Thyroid gland (tissue), 4 donors: Measurements from ENCODE around the gene DENND1B. TPM values are rescaled to one million over a fixed set of nuclear protein-coding genes. Genes with fewer than 3 reads are reported as not detected.

Source experiments
- DNase-seq, 2 donors: peaks; one replicate each; pipeline ENCODE4 v3.0.0-alpha.2; 2019
- H3K27ac ChIP-seq, 3 donors: fragments of 200-600 bp; sonication (generic); 1 replicate in 2 of 3; 2 replicates in 1 of 3; pipeline ENCODE4 v1.5.1; 2016 to 2019; ENCODE audit warnings: mild to moderate bottlenecking in 1 of 3, moderate library complexity in 1 of 3
- H3K27me3 ChIP-seq: fragments of 200-600 bp; sonication (generic); one replicate; pipeline ENCODE4 v1.5.1; 2019
- H3K36me3 ChIP-seq, 2 donors: fragments of 200-600 bp; sonication (generic); one replicate each; pipeline ENCODE4 v1.5.1; 2016 to 2019
- H3K4me1 ChIP-seq, 2 donors: fragments of 200-600 bp; sonication (generic); one replicate each; pipeline ENCODE4 v1.5.1; 2017 to 2019
- H3K4me3 ChIP-seq, 3 donors: fragments of 200-600 bp; sonication (generic); replicated peaks in 1 of 3; 1 replicate in 2 of 3; 2 replicates in 1 of 3; pipeline ENCODE4 v1.5.1; 2016; ENCODE audit warnings: mild to moderate bottlenecking in 1 of 3
- H3K9me3 ChIP-seq: fragments of 200-600 bp; sonication (generic); one replicate; pipeline ENCODE4 v1.5.1; 2017
- POLR2A ChIP-seq, 2 donors: fragments of 450-650 bp; IDR thresholded peaks; one replicate each; pipeline ENCODE4 v1.6.1; 2017; ENCODE audit warnings: antibody characterized with exemption in 2 of 2, mild to moderate bottlenecking in 2 of 2, moderate library complexity in 1 of 2
- WGBS, 2 donors: methylation state at CpG; one replicate each; pipeline ENCODE4 v1.1.5; 2017; 5-methylcytosine and 5-hydroxymethylcytosine counted together
- intact Hi-C: fragments of 100-400 bp; cut with DNase I; formaldehyde crosslinking; loops from one replicate; pipeline ENCODE4 v1.15.1; 2023
- total RNA-seq, 4 donors: library from RNA; depleted of rRNA; stranded (reverse); fragments of >200 nt; gene quantifications; one replicate each; pipeline ENCODE4 v1.2.3, GENCODE V29; 2016
- TF ChIP-seq, protein P1 (sequence below), 6 experiments: fragments of 200-600 bp in 3 of 6; fragments of 450-650 bp in 3 of 6; sonication (generic) in 3 of 6; IDR thresholded peaks; one replicate each; pipeline ENCODE4 v1.5.1; 2016 to 2019; ENCODE audit warnings: antibody characterized with exemption in 6 of 6, mild to moderate bottlenecking in 2 of 6, inconsistent platforms in 1 of 6, moderate library complexity in 1 of 6

Gene DENND1B
- total RNA-seq, 4 donors from 2014 or later, result 17.5 to 32.3 (median 27.8) TPM

- WGBS, 2 donors, result 97 to 98% methylated on average over 3 of the region's 3 CpGs
- intact Hi-C loops, result no loop called here
- no peak overlapping the region for H3K27ac ChIP-seq
Observed at GRCh38 chr1:197731449-197731848, 43.8 kb downstream of the DENND1B start.

GRCh38 chr1:197725976-197726375, 49.3 kb downstream of the DENND1B start:
- no peak overlapping the region for H3K4me3 ChIP-seq
- no peaks in the 10 kb centered on the region for H3K9me3 ChIP-seq
- no peak for DNase-seq
- 97 to 98% methylated on average over 3 of the region's 3 CpGs for WGBS, 2 donors
- TF ChIP-seq POLR2A (IDR thresholded peaks at IDR 0.05), result no peak
- TF ChIP-seq, protein P1, sequence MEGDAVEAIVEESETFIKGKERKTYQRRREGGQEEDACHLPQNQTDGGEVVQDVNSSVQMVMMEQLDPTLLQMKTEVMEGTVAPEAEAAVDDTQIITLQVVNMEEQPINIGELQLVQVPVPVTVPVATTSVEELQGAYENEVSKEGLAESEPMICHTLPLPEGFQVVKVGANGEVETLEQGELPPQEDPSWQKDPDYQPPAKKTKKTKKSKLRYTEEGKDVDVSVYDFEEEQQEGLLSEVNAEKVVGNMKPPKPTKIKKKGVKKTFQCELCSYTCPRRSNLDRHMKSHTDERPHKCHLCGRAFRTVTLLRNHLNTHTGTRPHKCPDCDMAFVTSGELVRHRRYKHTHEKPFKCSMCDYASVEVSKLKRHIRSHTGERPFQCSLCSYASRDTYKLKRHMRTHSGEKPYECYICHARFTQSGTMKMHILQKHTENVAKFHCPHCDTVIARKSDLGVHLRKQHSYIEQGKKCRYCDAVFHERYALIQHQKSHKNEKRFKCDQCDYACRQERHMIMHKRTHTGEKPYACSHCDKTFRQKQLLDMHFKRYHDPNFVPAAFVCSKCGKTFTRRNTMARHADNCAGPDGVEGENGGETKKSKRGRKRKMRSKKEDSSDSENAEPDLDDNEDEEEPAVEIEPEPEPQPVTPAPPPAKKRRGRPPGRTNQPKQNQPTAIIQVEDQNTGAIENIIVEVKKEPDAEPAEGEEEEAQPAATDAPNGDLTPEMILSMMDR (IDR thresholded peaks at IDR 0.05), result no peak
- H3K27me3 ChIP-seq, result no peaks in the 10 kb centered on the region
- intact Hi-C loops, result no loop called here
- H3K36me3 ChIP-seq, result no peaks in the 10 kb centered on the region
- peaks cover 0 to 1% of the 10 kb centered on the region in 2 donors for H3K4me1 ChIP-seq
- no peak overlapping the region for H3K27ac ChIP-seq

More at GRCh38 chr1:197731449-197731848, 43.8 kb downstream of the DENND1B start:
- Histone ChIP-seq H3K27me3 (no peaks in the 10 kb centered on the region), H3K4me1 (peaks cover 0 to 3% of the 10 kb centered on the region in 2 donors), H3K4me3 (no peak overlapping the region), H3K36me3 (no peaks in the 10 kb centered on the region), H3K9me3 (no peaks in the 10 kb centered on the region)
- TF ChIP-seq, protein P1 (IDR thresholded peaks at IDR 0.05), result no peak
- no peak for TF ChIP-seq POLR2A (IDR thresholded peaks at IDR 0.05)
- no peak for DNase-seq

GRCh38 chr1:197725044-197725443, 50.2 kb downstream of the DENND1B start:
- 96 to 100% methylated on average over 1 of the region's 1 CpG for WGBS, 2 donors
- no peak for TF ChIP-seq POLR2A (IDR thresholded peaks at IDR 0.05)
- TF ChIP-seq, protein P1 (IDR thresholded peaks at IDR 0.05), result no peak
- intact Hi-C loops, result no loop called here

DNA sequence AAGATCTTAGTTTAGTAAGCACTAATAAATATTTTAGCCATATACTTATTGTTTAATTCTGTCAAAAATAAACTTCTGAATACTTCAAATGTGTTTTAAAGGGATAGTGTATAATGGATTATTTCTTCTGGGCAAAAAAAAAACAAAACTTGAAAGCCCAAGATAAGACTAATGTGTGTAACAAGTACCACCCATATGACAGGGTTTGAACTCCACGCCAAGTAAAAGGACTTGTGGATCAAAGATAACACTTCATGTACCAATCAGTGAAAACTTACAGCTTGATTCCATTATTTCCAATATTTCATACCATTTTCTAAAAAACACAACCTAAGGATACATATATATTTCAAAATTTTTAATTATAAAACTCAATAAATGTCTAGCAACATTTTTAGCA, 59.5 kb downstream of the DENND1B start:
- H3K27me3 ChIP-seq, result no peaks in the 10 kb centered on the region
- H3K4me3 ChIP-seq, result no peak overlapping the region
- WGBS, 2 donors, result 0 to 51% methylated on average over 1 of the region's 1 CpG
- no peaks in the 10 kb centered on the region for H3K4me1 ChIP-seq
- no peak overlapping the region for H3K27ac ChIP-seq
- intact Hi-C loops, result no loop called here
- H3K9me3 ChIP-seq, result no peaks in the 10 kb centered on the region
- no peaks in the 10 kb centered on the region for H3K36me3 ChIP-seq
- TF ChIP-seq POLR2A (IDR thresholded peaks at IDR 0.05), result no peak
- TF ChIP-seq, protein P1 (IDR thresholded peaks at IDR 0.05), result no peak
- no peak for DNase-seq

More at GRCh38 chr1:197725044-197725443, 50.2 kb downstream of the DENND1B start:
- Histone ChIP-seq H3K9me3 (no peaks in the 10 kb centered on the region), H3K27me3 (no peaks in the 10 kb centered on the region), H3K27ac (no peak overlapping the region), H3K4me1 (no peaks in the 10 kb centered on the region), H3K36me3 (no peaks in the 10 kb centered on the region), H3K4me3 (no peak overlapping the region)
- DNase-seq, result no peak

GRCh38 chr1:197706601-197707000, 68.7 kb downstream of the DENND1B start:
- Histone ChIP-seq H3K36me3 (no peaks in the 10 kb centered on the region), H3K9me3 (no peaks in the 10 kb centered on the region), H3K27me3 (no peaks in the 10 kb centered on the region), H3K4me3 (no peak overlapping the region), H3K4me1 (no peaks in the 10 kb centered on the region), H3K27ac (no peak overlapping the region)
- WGBS, 2 donors, result 87 to 96% methylated on average over 1 of the region's 1 CpG
- no peak for DNase-seq
- TF ChIP-seq, protein P1 (IDR thresholded peaks at IDR 0.05), result no peak
- TF ChIP-seq POLR2A (IDR thresholded peaks at IDR 0.05), result no peak
- intact Hi-C loops, result no loop called here
